GM19193 (cell line): ENCODE data around the gene FAM89B.

Experiments used
- POLR2A ChIP-seq: IDR thresholded peaks from 4 replicates; pipeline ENCODE4 v1.6.1; 2011; ENCODE audit not compliant: insufficient read depth, insufficient read length; ENCODE audit errors: extremely low read depth

Gene FAM89B

GRCh38 chr11:65599955-65600246 is 27.6 kb downstream of the FAM89B start:
- TF ChIP-seq POLR2A: no peak

DNA sequence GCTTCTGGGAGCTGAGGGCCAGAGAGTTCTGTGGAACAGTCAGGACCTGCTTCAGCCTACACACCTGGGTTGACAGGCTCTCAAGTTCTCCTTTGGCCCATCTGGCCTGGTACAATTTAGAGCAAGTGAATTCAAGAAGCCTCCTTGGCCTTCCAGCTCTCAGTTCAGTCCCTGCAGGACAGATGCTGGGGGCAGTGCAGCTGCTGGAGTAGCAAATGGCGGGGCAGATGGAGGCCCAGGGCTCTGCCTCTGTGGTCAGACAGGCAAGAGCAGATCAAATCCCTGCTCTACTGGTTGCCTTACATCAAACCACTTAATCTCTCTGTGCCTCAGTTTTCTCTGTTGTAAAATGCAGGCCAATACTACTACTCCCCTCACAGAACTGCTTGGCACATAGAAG is 31.9 kb downstream of the FAM89B start:
- TF ChIP-seq POLR2A: no peak

GRCh38 chr11:65606876-65607613 is 34.7 kb downstream of the FAM89B start:
- TF ChIP-seq POLR2A: no peak

DNA sequence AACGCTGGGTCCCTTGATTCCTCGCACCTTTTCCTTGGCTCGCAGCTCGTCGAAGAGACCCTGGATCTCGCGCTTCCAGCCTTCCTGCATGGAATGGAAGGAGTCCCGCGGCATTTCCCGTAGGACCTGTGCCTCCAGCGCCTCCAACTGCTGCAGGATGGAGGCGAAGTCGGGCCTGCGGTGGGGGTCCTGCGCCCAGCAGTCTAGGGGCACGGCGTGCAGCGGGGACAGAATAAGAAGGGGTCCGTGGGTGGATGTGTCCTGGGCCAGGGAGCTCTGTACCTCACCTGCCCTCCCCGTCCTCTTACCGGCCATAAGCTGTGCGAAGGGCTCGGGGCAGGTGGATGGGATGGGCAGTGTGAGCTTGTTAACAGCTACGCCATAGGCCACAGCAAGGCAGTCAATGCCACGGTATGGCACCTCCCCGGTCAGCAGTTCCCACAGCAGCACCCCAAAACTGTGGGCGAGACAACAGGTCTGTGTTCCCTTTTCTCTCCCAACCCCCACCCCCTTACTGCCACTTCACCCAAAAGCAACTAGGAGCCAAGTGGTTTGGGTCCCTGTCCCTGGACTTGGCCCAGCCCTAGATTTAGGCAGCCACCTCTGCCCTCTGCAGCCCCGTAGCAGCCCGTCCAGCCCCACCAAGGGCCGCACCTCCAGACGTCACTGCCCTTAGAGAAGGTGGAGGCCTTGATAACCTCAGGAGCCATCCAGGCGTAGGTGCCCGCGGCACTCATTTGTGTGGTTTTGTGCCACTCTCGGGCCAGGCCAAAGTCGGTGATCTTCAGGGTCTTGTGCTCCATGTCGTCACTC is 35.5 kb downstream of the FAM89B start:
- no peak for TF ChIP-seq POLR2A

DNA sequence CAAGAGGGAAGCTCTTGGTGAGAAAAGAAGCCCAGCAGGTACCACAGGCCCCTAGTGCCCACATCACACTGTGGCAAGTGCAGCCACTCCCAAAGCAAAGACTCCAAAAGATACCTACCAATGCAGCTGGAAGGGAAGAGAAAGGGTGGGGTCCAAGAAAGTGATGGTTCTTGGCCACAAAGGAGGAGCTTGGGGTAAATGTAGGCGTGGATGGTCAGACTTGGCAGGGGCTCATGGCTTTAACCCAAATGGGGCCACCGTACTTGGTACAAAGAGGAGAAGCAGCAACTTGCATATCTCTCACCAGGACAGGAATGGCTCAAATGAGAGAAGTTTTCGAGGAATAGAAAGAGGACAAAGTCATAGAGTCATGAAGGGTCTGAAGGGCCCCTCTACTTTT is 36.9 kb downstream of the FAM89B start:
- TF ChIP-seq POLR2A: no peak

DNA sequence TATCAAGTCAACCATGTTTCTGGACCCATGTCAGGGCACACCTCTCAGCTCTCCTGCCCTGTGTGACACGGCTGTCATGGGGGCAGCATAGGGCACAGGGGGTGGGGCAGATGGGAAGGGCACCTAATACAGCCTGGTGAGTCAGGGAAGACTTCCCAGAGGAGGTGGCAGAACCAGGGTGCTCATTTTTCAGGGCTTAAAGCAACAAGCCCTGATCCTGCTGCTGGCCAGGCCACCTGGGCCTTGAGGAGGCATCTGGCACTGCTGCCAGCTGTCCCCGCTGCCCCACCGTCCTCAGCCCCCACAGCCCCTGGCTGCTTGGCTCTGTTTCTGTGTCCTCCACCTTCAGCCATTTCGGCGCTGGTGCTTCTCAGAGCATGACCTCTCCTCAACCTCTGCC is 37.3 kb downstream of the FAM89B start:
- TF ChIP-seq POLR2A: no peak

DNA sequence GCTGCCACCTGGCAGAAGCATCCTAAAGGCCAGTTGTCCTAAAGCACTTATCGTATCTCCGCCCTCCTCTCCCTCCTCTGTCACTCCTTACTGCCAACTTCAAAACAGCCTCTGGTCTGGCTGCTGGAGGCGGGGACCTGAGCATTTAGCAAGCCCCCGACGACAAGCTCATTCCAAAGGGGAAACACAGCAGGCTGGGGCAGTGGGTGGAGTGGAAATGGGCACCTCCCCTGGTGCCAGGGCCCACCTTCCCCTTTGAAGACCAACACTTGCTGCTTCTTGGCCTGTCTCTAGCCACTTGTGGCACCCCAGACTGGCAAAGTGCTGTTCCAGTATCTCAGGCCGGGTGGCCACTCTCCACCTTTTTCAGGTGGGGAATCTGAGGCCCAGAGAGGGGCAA is 38.1 kb downstream of the FAM89B start:
- TF ChIP-seq POLR2A: no peak

DNA sequence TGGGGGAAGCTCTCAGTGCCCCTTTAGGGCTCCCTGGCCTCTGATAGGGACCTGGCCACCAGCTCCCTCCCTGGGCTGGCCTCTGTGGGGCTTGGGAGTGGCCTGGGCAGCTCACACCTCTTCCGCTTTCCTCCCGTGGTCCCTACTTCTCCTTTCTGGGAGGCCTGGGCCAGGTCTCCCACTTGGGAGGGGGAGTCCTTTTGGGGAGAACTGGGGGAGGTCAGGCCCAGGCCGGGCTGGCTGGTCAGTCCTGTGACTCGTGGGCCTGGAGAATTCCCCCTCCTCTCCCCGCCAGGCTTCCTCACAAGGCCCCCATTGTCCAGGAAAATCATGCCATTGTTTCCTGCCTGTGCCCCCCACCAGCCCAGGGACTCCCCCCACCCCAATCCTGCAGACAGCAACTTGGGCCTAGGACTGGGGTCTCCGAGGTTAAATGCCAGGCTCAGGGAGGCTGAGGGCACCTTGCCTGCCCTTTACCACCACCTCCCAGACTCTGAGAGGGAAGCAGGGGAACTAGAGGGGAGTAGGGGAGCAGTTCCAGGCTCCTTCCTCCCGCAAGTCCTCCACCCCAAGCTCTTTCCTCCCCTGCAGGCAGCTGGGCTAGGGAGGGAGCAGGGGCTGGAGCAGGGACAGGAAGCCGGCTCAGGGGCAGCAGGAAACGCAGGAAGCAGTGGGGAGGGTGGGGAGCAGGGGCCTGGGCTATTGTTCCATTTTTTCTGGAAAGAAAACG is 38.9 kb downstream of the FAM89B start:
- TF ChIP-seq POLR2A: no peak

DNA sequence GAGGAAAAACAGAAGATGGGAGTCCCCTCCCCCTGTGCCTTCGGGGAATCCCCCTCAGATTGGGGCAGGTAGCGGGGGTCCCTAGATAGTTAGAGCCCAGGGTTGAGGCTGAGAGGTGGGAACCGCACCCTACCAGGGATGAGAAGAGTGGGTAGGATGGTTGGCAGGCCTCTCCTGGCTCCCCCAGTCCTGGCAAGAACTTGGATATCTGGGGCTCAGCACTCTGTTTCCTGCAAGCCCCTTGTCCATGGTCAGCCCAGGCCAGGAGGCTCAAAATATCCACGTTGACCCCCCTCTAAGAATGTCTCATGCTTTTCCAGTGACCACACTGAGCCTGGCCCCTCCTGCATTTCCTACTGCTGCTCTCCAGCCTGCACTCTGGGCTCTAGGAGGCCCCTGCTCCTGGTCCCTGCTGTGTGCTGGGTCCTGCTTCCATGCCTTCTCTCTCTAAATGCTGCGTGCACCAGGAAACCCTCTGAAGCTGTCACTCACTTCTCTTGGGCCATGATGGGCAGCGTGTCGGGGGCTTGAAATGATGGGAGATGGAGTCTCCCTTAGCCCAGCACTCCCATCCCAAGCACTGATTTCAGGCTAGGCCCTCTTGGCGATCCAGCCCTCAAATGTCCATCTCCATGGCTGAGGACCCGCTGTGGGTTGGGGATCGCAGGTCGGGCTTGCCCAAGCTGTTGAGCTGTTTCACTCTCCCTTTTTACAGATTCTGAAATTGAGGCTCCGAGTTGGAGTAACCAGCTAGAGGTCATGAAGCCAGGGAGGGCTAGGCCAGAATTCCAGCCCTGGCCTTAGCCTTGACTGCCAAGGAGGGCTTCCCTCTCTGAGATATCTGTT is 39.6 kb downstream of the FAM89B start:
- no peak for TF ChIP-seq POLR2A

GRCh38 chr11:65612691-65613090 is 40.4 kb downstream of the FAM89B start:
- no peak for TF ChIP-seq POLR2A

GRCh38 chr11:65613091-65613928 is 41.0 kb downstream of the FAM89B start:
- TF ChIP-seq POLR2A: no peak

GRCh38 chr11:65615229-65615949 is 43.1 kb downstream of the FAM89B start, which contains the start of gene PCNX3:
Gene PCNX3 (plus strand): TSS chr11:65615776. CDS start chr11:65616312, 536 bp downstream.
- TF ChIP-seq POLR2A: peak; percentile 74

GRCh38 chr11:65615950-65616574 is 43.7 kb downstream of the FAM89B start:
- TF ChIP-seq POLR2A: no peak
